ENCODE measurements around the gene UNC13C. TPM values are rescaled to one million over a fixed set of nuclear protein-coding genes. Genes with fewer than 3 reads are reported as not detected.

Gene UNC13C
- polyA plus RNA-seq, 1 experiment, result not detected

- no peak overlapping the region for H3K4me3 ChIP-seq (ENCODE audit: low read depth, low read length)
- ChIA-PET POLR2A (no interaction called here), CTCF (no interaction called here)
- H3K36me3 ChIP-seq (ENCODE audit: control insufficient read depth, insufficient read depth, low read length), result no peaks in the 10 kb centered on the region
- TF ChIP-seq CTCF (IDR thresholded peaks at IDR 0.05; ENCODE audit: insufficient read depth, low read depth, low read length), result no peak
- no peaks in the 10 kb centered on the region for H3K27me3 ChIP-seq (ENCODE audit: control insufficient read depth, insufficient read depth, low read length)
- no peak for DNase-seq (ENCODE audit: low read depth)
These were observed 681.4 kb downstream of the UNC13C start for GRCh38 chr15:54659646-54660045.

GRCh38 chr15:54660356-54660755, 682.1 kb downstream of the UNC13C start:
- no peaks in the 10 kb centered on the region for H3K36me3 ChIP-seq (ENCODE audit: control insufficient read depth, insufficient read depth, low read length)
- ChIA-PET CTCF (no interaction called here), POLR2A (no interaction called here)
- no peaks in the 10 kb centered on the region for H3K27me3 ChIP-seq (ENCODE audit: control insufficient read depth, insufficient read depth, low read length)
- H3K4me3 ChIP-seq (ENCODE audit: low read depth, low read length), result no peak overlapping the region
- TF ChIP-seq CTCF (IDR thresholded peaks at IDR 0.05; ENCODE audit: insufficient read depth, low read depth, low read length), result no peak
- no peak for DNase-seq (ENCODE audit: low read depth)

GRCh38 chr15:54675241-54675640, 697.0 kb downstream of the UNC13C start:
- H3K36me3 ChIP-seq (ENCODE audit: control insufficient read depth, insufficient read depth, low read length), result no peaks in the 10 kb centered on the region
- CTCF ChIA-PET, result no interaction called here
- no peak overlapping the region for H3K4me3 ChIP-seq (ENCODE audit: low read depth, low read length)
- POLR2A ChIA-PET, result no interaction called here
- DNase-seq (ENCODE audit: low read depth), result no peak
- H3K27me3 ChIP-seq (ENCODE audit: control insufficient read depth, insufficient read depth, low read length), result no peaks in the 10 kb centered on the region
- TF ChIP-seq CTCF (IDR thresholded peaks at IDR 0.05; ENCODE audit: insufficient read depth, low read depth, low read length), result no peak

- CTCF ChIA-PET, result no interaction called here
These were observed 703.3 kb downstream of the UNC13C start for GRCh38 chr15:54681584-54681983.

More at GRCh38 chr15:54681584-54681983, 703.3 kb downstream of the UNC13C start:
- no peak overlapping the region for H3K4me3 ChIP-seq (ENCODE audit: low read depth, low read length)
- H3K36me3 ChIP-seq (ENCODE audit: control insufficient read depth, insufficient read depth, low read length), result no peaks in the 10 kb centered on the region
- POLR2A ChIA-PET, result no interaction called here
- no peak for DNase-seq (ENCODE audit: low read depth)
- H3K27me3 ChIP-seq (ENCODE audit: control insufficient read depth, insufficient read depth, low read length), result no peaks in the 10 kb centered on the region
- no peak for TF ChIP-seq CTCF (IDR thresholded peaks at IDR 0.05; ENCODE audit: insufficient read depth, low read depth, low read length)

Other genes with a start within 250 kb of the UNC13C start
- gene WDR72, start 218.8 kb upstream of the UNC13C start, polyA plus RNA-seq (2011; rRNA removed), result not detected in 2 replicates

All from BJ (cell line).